Thyroid gland (tissue), 4 donors: Measurements from ENCODE around the gene CAMK1. TPM values are rescaled to one million over a fixed set of nuclear protein-coding genes. Genes with fewer than 3 reads are reported as not detected.

Source experiments
- DNase-seq, 2 donors: peaks; one replicate each; pipeline ENCODE4 v3.0.0-alpha.2; 2019
- H3K27ac ChIP-seq, 3 donors: fragments of 200-600 bp; sonication (generic); 1 replicate in 2 of 3; 2 replicates in 1 of 3; pipeline ENCODE4 v1.5.1; 2016 to 2019; ENCODE audit warnings: mild to moderate bottlenecking in 1 of 3, moderate library complexity in 1 of 3
- H3K27me3 ChIP-seq: fragments of 200-600 bp; sonication (generic); one replicate; pipeline ENCODE4 v1.5.1; 2019
- H3K36me3 ChIP-seq, 2 donors: fragments of 200-600 bp; sonication (generic); one replicate each; pipeline ENCODE4 v1.5.1; 2016 to 2019
- H3K4me1 ChIP-seq, 2 donors: fragments of 200-600 bp; sonication (generic); one replicate each; pipeline ENCODE4 v1.5.1; 2017 to 2019
- H3K4me3 ChIP-seq, 3 donors: fragments of 200-600 bp; sonication (generic); replicated peaks in 1 of 3; 1 replicate in 2 of 3; 2 replicates in 1 of 3; pipeline ENCODE4 v1.5.1; 2016; ENCODE audit warnings: mild to moderate bottlenecking in 1 of 3
- H3K9me3 ChIP-seq: fragments of 200-600 bp; sonication (generic); one replicate; pipeline ENCODE4 v1.5.1; 2017
- POLR2A ChIP-seq, 2 donors: fragments of 450-650 bp; IDR thresholded peaks; one replicate each; pipeline ENCODE4 v1.6.1; 2017; ENCODE audit warnings: antibody characterized with exemption in 2 of 2, mild to moderate bottlenecking in 2 of 2, moderate library complexity in 1 of 2
- WGBS, 2 donors: methylation state at CpG; one replicate each; pipeline ENCODE4 v1.1.5; 2017; 5-methylcytosine and 5-hydroxymethylcytosine counted together
- intact Hi-C: fragments of 100-400 bp; cut with DNase I; formaldehyde crosslinking; loops from one replicate; pipeline ENCODE4 v1.15.1; 2023
- total RNA-seq, 4 donors: library from RNA; depleted of rRNA; stranded (reverse); fragments of >200 nt; gene quantifications; one replicate each; pipeline ENCODE4 v1.2.3, GENCODE V29; 2016
- TF ChIP-seq, protein P1 (sequence below), 6 experiments: fragments of 200-600 bp in 3 of 6; fragments of 450-650 bp in 3 of 6; sonication (generic) in 3 of 6; IDR thresholded peaks; one replicate each; pipeline ENCODE4 v1.5.1; 2016 to 2019; ENCODE audit warnings: antibody characterized with exemption in 6 of 6, mild to moderate bottlenecking in 2 of 6, inconsistent platforms in 1 of 6, moderate library complexity in 1 of 6

The CAMK1 gene
- total RNA-seq, 4 donors from 2014 or later: 32.1 to 44.8 (median 35.9) TPM

DNA sequence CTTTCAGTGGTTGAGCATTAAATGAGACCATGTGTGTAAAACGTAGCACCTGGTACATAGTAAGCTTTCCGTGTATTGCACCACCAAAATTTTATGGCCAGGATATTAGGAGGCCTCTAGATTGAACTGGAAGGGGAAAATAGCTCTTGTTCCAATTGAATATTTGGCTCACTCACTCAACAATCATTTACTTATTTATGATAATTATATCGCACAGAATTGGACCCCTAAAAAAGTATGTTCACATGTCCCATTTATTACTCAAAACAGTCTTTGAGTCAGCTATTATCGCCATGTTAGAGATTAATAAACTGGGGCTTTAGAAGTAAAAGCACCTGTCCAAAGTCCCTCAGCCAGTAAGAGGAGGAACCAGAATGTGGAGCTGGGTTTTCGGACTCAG, 35.2 kb upstream of the CAMK1 start:
- peaks cover 0 to 8% of the 10 kb centered on the region in 2 donors for H3K4me1 ChIP-seq
- 86 to 94% methylated on average over 5 of the region's 5 CpGs for WGBS, 2 donors
- intact Hi-C loops: no loop called here
- H3K4me3 ChIP-seq: no peak overlapping the region
- H3K27me3 ChIP-seq: no peaks in the 10 kb centered on the region
- peaks cover 60 to 65% of the 10 kb centered on the region in 2 donors for H3K36me3 ChIP-seq
- H3K27ac ChIP-seq: no peak overlapping the region
- DNase-seq: no peak
- no peaks in the 10 kb centered on the region for H3K9me3 ChIP-seq
- no peak for TF ChIP-seq POLR2A (IDR thresholded peaks at IDR 0.05)
- TF ChIP-seq, protein P1, sequence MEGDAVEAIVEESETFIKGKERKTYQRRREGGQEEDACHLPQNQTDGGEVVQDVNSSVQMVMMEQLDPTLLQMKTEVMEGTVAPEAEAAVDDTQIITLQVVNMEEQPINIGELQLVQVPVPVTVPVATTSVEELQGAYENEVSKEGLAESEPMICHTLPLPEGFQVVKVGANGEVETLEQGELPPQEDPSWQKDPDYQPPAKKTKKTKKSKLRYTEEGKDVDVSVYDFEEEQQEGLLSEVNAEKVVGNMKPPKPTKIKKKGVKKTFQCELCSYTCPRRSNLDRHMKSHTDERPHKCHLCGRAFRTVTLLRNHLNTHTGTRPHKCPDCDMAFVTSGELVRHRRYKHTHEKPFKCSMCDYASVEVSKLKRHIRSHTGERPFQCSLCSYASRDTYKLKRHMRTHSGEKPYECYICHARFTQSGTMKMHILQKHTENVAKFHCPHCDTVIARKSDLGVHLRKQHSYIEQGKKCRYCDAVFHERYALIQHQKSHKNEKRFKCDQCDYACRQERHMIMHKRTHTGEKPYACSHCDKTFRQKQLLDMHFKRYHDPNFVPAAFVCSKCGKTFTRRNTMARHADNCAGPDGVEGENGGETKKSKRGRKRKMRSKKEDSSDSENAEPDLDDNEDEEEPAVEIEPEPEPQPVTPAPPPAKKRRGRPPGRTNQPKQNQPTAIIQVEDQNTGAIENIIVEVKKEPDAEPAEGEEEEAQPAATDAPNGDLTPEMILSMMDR (IDR thresholded peaks at IDR 0.05): no peak

DNA sequence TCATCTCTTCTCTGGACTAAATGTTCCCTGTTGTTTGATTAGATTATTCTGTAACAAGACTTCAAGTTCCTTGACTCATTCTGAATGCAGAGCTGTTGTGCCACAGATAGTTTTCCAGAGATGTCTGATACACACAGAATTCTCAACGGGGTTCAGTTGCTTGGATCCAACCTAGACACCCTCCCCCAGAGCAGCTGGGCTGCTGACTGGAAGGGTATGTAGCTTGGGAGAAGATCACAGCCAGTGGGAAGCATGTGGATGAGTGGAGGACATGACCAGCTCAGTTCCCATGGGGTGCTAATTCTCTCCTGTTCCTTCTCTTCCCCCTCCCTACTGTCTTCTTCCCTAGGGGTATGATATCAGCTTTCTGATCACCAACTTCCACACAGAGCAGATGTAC, 33.7 kb upstream of the CAMK1 start:
- intact Hi-C loops: no loop called here
- Histone ChIP-seq H3K36me3 (peaks cover 74 to 80% of the 10 kb centered on the region in 2 donors), H3K4me3 (no peak overlapping the region), H3K27me3 (no peaks in the 10 kb centered on the region), H3K27ac (no peak overlapping the region), H3K9me3 (no peaks in the 10 kb centered on the region), H3K4me1 (no peaks in the 10 kb centered on the region)
- TF ChIP-seq, protein P1 (IDR thresholded peaks at IDR 0.05): no peak
- TF ChIP-seq POLR2A (IDR thresholded peaks at IDR 0.05): no peak
- WGBS, 2 donors: 100% methylated on average over 1 of the region's 1 CpG
- no peak for DNase-seq

DNA sequence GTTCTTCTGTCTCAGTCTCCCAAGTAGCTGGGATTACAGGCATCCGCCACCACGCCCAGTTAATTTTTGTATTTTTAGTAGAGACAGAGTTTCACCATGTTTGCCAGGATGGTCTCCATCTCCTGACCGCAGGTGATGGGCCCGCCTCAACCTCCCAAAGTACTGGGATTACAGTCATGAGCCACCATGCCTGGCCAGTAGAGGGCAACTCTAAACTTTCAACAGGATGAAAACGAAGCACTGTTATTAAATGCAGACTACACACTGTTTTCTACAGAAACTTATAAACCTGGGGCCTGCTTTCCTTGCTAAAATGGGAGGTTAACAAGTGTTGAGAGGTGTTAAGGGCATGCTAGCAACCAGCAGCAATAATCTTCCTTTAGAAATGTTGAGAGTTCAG, 30.8 kb upstream of the CAMK1 start:
- no peak overlapping the region for H3K4me3 ChIP-seq
- no peak for TF ChIP-seq POLR2A (IDR thresholded peaks at IDR 0.05)
- TF ChIP-seq, protein P1 (IDR thresholded peaks at IDR 0.05): no peak
- no peaks in the 10 kb centered on the region for H3K27me3 ChIP-seq
- intact Hi-C loops: no loop called here
- no peaks in the 10 kb centered on the region for H3K9me3 ChIP-seq
- 90 to 94% methylated on average over 5 of the region's 5 CpGs for WGBS, 2 donors
- H3K36me3 ChIP-seq: peaks cover 66 to 74% of the 10 kb centered on the region in 2 donors
- H3K4me1 ChIP-seq: no peaks in the 10 kb centered on the region
- H3K27ac ChIP-seq: no peak overlapping the region
- DNase-seq: no peak

DNA sequence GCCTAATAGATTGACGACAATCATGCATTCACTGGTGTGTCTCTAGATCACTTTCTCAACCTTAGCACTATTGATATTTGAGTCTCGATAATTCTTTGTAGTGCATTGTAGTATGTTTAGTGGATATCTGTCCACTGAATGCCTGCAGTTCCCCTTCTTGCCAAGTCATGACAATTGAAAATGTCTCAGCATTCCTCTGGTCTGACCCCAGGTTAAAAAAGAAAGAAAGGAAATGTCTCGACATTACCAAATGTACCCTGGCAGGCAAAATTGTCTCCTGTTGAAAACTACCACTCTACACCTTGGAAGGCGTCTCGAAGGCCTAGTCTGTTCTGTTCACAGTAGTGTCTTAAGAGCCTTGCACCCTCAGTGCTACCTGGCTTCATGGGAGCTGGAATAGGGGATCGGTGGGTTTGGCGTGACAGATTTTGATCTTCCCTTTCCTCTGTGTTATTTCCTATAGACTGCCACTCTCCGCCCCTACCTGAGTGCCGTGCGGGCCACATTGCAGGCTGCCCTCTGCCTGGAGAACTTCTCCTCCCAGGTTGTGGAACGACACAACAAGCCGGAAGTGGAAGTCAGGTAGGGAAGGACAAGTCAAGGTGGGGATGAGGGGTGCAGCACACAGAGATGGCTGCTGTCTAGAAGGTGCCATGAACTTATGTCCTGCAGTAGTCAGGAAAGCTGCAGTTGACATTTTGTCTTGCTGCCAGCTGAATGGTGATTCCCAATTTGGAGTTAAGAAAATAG, 27.6 kb upstream of the CAMK1 start:
- TF ChIP-seq, protein P1 (IDR thresholded peaks at IDR 0.05): no peak
- TF ChIP-seq POLR2A (IDR thresholded peaks at IDR 0.05): no peak
- Histone ChIP-seq H3K4me1 (peaks cover 7 to 13% of the 10 kb centered on the region in 2 donors), H3K27me3 (no peaks in the 10 kb centered on the region), H3K4me3 (no peak overlapping the region), H3K36me3 (peaks cover 38 to 44% of the 10 kb centered on the region in 2 donors), H3K27ac (no peak overlapping the region), H3K9me3 (no peaks in the 10 kb centered on the region)
- no peak for DNase-seq
- intact Hi-C loops: loop anchor here (10.0 kb wide), 1 partner anchor 143 kb away; no protein-coding TSS in a partner anchor
- 93 to 94% methylated on average over 12 of the region's 12 CpGs for WGBS, 2 donors

DNA sequence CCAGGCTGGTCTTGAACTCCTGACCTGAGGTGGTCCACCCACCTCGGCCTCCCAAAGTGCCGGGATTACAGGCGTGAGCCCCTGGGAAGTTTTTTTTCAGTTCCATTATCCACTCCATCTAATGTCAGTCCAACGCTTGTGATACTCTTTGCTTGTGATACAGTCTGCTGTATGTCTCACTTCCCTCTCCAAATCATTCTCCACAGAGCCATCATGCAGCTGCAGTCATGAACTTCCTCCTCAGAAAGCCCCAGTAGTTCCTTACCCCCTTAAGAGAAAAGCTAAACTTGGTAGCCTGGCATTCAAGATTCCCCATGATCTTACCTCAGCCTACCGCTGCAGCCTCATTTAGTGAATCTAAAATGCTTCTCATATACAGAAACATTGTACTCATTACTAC, 25.5 kb upstream of the CAMK1 start:
- TF ChIP-seq, protein P1 (IDR thresholded peaks at IDR 0.05): no peak
- no peak for TF ChIP-seq POLR2A (IDR thresholded peaks at IDR 0.05)
- peaks cover 12 to 25% of the 10 kb centered on the region in 2 donors for H3K4me1 ChIP-seq
- H3K27me3 ChIP-seq: no peaks in the 10 kb centered on the region
- no peaks in the 10 kb centered on the region for H3K9me3 ChIP-seq
- 95 to 97% methylated on average over 5 of the region's 5 CpGs for WGBS, 2 donors
- H3K4me3 ChIP-seq: no peak overlapping the region
- intact Hi-C loops: loop anchor here (10.0 kb wide), 1 partner anchor 140 kb away; no protein-coding TSS in a partner anchor
- peaks cover 22 to 26% of the 10 kb centered on the region in 2 donors for H3K36me3 ChIP-seq
- DNase-seq: no peak
- no peak overlapping the region for H3K27ac ChIP-seq
